Caco-2 (cell line): ENCODE measurements around the gene KRT15. TPM values are rescaled to one million over a fixed set of nuclear protein-coding genes. Genes with fewer than 3 reads are reported as not detected.

Experiments
- BruUV-seq: library from RNA; stranded (reverse); fragments of 400-500 nt; replicated peaks from 2 replicates; lab custom pipeline; 2021; lab: Mats Ljungman, UMichigan
- CTCF ChIA-PET: fragments of 300-600 bp; sonication (Branson Sonifier 250); formaldehyde crosslinking; loops from one replicate; lab custom pipeline; 2022; ENCODE audit warnings: antibody characterized with exemption; lab: Charles Lee
- POLR2A ChIA-PET: fragments of 300-600 bp; sonication (Branson Sonifier 250); formaldehyde crosslinking; loops from one replicate; lab custom pipeline; 2022; ENCODE audit warnings: antibody characterized with exemption; lab: Charles Lee
- DNase-seq, 2 experiments: peaks; one replicate each; pipeline versions ENCODE4 v3.0.0 to v3.0.0-alpha.2; 2020 to 2022
- H3K27me3 ChIP-seq: replicated peaks from 2 replicates; pipeline ENCODE4 v1.6.0; 2011; ENCODE audit warnings: low read length; ENCODE audit not compliant: control insufficient read depth, insufficient read depth
- H3K36me3 ChIP-seq: 2 replicates; pipeline ENCODE4 v1.5.1; 2011; ENCODE audit warnings: low read length; ENCODE audit not compliant: control insufficient read depth, insufficient read depth
- H3K4me1 ChIP-seq: fragments of 250-450 bp; sonication (Bioruptor Pico); 2 replicates; pipeline ENCODE4 v1.5.1; 2020; ENCODE audit warnings: mild to moderate bottlenecking
- H3K4me3 ChIP-seq: 2 replicates; pipeline ENCODE4 v1.5.1; 2011; ENCODE audit warnings: low read depth, mild to moderate bottlenecking, control low read depth, low read length
- H3K9me3 ChIP-seq: fragments of 250-450 bp; sonication (Bioruptor Pico); 2 replicates; pipeline ENCODE4 v1.5.1; 2020; ENCODE audit warnings: mild to moderate bottlenecking, moderate library complexity
- H3K27ac Mint-ChIP-seq: one replicate; pipeline ENCODE4 v1.8.0; 2022; ENCODE audit warnings: mixed read lengths; ENCODE audit not compliant: unreplicated experiment
- H3K27me3 Mint-ChIP-seq: one replicate; pipeline ENCODE4 v1.8.0; 2022; ENCODE audit warnings: mixed read lengths; ENCODE audit not compliant: insufficient read depth, unreplicated experiment
- H3K36me3 Mint-ChIP-seq: one replicate; pipeline ENCODE4 v1.8.0; 2022; ENCODE audit warnings: mild to moderate bottlenecking, mixed read lengths; ENCODE audit not compliant: insufficient read depth, unreplicated experiment
- H3K4me1 Mint-ChIP-seq: one replicate; pipeline ENCODE4 v1.8.0; 2022; ENCODE audit warnings: low read depth, mixed read lengths; ENCODE audit not compliant: unreplicated experiment
- H3K4me3 Mint-ChIP-seq: one replicate; pipeline ENCODE4 v1.8.0; 2022; ENCODE audit warnings: mild to moderate bottlenecking, moderate library complexity, mixed read lengths; ENCODE audit not compliant: unreplicated experiment
- H3K9me3 Mint-ChIP-seq: one replicate; pipeline ENCODE4 v1.8.0; 2022; ENCODE audit warnings: mixed read lengths; ENCODE audit not compliant: unreplicated experiment
- intact Hi-C: fragments of 100-400 bp; cut with micrococcal nuclease; formaldehyde crosslinking; loops from one replicate; pipeline ENCODE4 v1.10.0; 2022; ENCODE audit not compliant: unreplicated experiment
- total RNA-seq: library from RNA; stranded (reverse); gene quantifications from 2 replicates; pipeline ENCODE4 v1.2.3, GENCODE V29; 2022
- TF ChIP-seq, protein P1 (sequence below), 2 experiments: fragments of 200-600 bp in 1 of 2; IDR thresholded peaks; 1 replicate in 1 of 2; 2 replicates in 1 of 2; pipeline versions ENCODE4 v1.5.1 to v1.8.0; 2011 to 2022; ENCODE audit warnings: antibody characterized with exemption in 1 of 2, control low read depth in 1 of 2, inconsistent platforms in 1 of 2, low read depth in 1 of 2, low read length in 1 of 2, mild to moderate bottlenecking in 1 of 2, moderate library complexity in 1 of 2; ENCODE audit not compliant: insufficient read depth in 1 of 2, severe bottlenecking in 1 of 2, unreplicated experiment in 1 of 2

The KRT15 gene
- total RNA-seq, 1 experiment from 2014 or later: 5.3 TPM

DNA sequence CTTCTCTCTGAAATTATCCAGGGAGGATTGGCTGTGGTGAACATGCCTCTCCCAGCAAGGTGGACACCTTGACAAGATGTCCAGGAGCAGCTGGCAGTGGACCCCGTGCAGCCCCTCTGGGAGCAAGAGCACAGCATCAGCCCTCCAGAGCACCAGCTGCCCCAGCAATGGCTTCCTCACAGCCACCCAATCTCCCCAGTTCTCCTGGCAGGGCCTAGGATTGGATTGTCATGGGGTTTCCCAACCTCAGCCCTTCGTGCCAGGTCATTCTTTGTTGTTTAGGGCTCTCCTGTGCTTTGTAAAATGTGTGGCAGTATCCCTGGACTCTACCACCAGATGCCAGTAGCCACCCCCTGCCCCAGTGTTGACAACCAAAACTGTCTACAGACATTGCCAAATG is 27.2 kb downstream of the KRT15 start:
- no peaks in the 10 kb centered on the region for H3K9me3 ChIP-seq
- H3K27me3 ChIP-seq: no peaks in the 10 kb centered on the region
- no peaks in the 10 kb centered on the region for H3K27me3 Mint-ChIP-seq
- no peaks in the 10 kb centered on the region for H3K4me1 ChIP-seq
- BruUV-seq: no TSS peak
- CTCF ChIA-PET: no interaction called here
- no peaks in the 10 kb centered on the region for H3K9me3 Mint-ChIP-seq
- H3K27ac Mint-ChIP-seq: no peak overlapping the region
- H3K4me3 Mint-ChIP-seq: no peak overlapping the region
- H3K4me1 Mint-ChIP-seq: no peaks in the 10 kb centered on the region
- no peak for DNase-seq
- H3K4me3 ChIP-seq: no peak overlapping the region
- POLR2A ChIA-PET: no interaction called here
- TF ChIP-seq, protein P1, sequence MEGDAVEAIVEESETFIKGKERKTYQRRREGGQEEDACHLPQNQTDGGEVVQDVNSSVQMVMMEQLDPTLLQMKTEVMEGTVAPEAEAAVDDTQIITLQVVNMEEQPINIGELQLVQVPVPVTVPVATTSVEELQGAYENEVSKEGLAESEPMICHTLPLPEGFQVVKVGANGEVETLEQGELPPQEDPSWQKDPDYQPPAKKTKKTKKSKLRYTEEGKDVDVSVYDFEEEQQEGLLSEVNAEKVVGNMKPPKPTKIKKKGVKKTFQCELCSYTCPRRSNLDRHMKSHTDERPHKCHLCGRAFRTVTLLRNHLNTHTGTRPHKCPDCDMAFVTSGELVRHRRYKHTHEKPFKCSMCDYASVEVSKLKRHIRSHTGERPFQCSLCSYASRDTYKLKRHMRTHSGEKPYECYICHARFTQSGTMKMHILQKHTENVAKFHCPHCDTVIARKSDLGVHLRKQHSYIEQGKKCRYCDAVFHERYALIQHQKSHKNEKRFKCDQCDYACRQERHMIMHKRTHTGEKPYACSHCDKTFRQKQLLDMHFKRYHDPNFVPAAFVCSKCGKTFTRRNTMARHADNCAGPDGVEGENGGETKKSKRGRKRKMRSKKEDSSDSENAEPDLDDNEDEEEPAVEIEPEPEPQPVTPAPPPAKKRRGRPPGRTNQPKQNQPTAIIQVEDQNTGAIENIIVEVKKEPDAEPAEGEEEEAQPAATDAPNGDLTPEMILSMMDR (IDR thresholded peaks at IDR 0.05; ENCODE audit: insufficient read depth in 1 of 2, low read depth in 1 of 2, low read length in 1 of 2, severe bottlenecking in 1 of 2, unreplicated experiment in 1 of 2): no peak
- H3K36me3 ChIP-seq: no peaks in the 10 kb centered on the region
- intact Hi-C loops: loop anchor here (10.0 kb wide), 1 partner anchor 167 kb away; no protein-coding TSS in a partner anchor
- H3K36me3 Mint-ChIP-seq: no peaks in the 10 kb centered on the region

DNA sequence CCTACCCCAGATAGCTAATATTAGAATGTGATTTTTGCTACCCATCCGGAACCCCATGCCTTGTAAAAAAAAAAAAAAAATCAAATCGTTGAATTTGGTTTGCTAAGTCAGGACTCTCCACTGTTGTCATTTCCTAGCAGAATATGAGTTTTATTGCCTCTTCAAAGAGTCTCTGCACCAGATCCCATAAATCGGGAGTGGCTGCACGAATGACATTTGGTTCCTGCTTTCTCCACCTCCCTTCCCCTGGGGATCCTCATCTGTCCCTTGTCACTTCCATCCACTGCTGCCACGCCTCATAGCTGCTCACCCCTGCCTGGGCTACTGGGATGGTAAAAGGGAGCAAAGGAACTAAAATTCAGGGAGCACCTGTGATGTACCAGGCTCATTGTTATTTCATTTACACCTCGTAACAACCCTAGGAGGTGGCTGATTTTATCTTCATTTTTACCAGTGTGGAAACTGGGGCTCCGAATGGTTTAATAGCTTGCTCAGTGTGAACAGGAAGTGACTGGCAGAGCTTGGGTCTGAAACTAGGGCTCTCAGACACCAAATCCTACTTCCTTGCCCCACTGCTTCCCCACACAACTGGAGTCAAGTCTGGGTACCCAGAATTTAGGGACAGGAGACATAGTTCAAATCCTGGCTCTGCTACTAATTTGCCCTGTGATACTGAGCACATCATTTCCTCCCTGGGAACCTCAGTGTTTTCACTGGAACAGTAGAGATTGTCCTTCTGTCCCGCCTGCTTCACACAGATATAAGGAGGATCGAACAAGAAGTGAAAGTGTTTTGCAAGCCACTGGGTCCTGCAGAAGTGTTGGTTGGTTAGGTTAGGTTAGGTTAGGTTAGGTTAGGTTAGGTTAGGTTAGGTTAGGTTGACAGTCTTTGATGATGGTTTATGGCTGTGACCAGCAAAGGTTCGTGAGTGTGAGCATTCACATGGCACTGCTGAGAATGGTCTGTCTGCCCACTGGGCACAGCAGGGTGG is 28.4 kb downstream of the KRT15 start:
- no peaks in the 10 kb centered on the region for H3K36me3 Mint-ChIP-seq
- H3K4me1 Mint-ChIP-seq: no peaks in the 10 kb centered on the region
- no peak overlapping the region for H3K27ac Mint-ChIP-seq
- Histone ChIP-seq H3K4me3 (no peak overlapping the region), H3K4me1 (no peaks in the 10 kb centered on the region), H3K36me3 (no peaks in the 10 kb centered on the region), H3K9me3 (no peaks in the 10 kb centered on the region), H3K27me3 (no peaks in the 10 kb centered on the region)
- BruUV-seq: no TSS peak
- no peak overlapping the region for H3K4me3 Mint-ChIP-seq
- TF ChIP-seq, protein P1 (IDR thresholded peaks at IDR 0.05; ENCODE audit: insufficient read depth in 1 of 2, low read depth in 1 of 2, low read length in 1 of 2, severe bottlenecking in 1 of 2, unreplicated experiment in 1 of 2): no peak
- ChIA-PET CTCF (interaction anchor here (0.7 to 1.3 kb wide), 2 partner anchors 121 to 173 kb away, joined by 3 read pairs; no protein-coding TSS in a partner anchor), POLR2A (no interaction called here)
- H3K9me3 Mint-ChIP-seq: no peaks in the 10 kb centered on the region
- intact Hi-C loops: loop anchor here (10.0 kb wide), 1 partner anchor 165 kb away; no protein-coding TSS in a partner anchor
- DNase-seq: no peak
- H3K27me3 Mint-ChIP-seq: no peaks in the 10 kb centered on the region

DNA sequence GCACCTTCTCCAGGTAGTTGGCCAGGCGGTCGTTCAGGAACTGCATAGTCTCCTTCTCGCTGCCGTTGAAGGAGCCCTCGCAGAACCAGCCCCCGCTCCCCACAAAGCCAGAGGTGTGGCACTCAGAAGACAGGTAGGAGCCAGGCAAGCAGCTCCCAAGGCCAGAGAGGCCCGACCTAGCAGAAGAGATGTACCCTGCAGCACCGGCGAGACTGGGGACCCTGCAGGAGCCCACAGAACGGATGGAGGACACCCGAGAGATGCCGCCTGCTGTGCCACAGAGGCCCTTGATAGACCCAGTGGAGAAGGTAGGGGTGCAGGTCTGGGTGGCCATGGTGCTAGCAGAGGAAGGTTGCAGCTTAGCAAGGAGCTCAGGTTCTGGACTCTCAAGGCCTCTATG is 29.2 kb downstream of the KRT15 start, which contains the start of gene KRT36:
TSS of gene KRT36 (minus strand) at position 380 of the 400 bp plus-strand sequence. CDS start at position 334, 46 bp downstream.
- no peak for DNase-seq
- Mint-ChIP-seq H3K4me3 (no peak within 1 kb of the TSS), H3K36me3 (no peaks in the 10 kb centered on the region), H3K9me3 (no peaks in the 10 kb centered on the region), H3K27me3 (no peaks in the 10 kb centered on the region), H3K4me1 (no peaks in the 10 kb centered on the region), H3K27ac (no peak within 1 kb of the TSS)
- no peaks in the 10 kb centered on the region; the same call in 1 of the 2 replicates for H3K4me1 ChIP-seq
- CTCF ChIA-PET: interaction anchor here (1.3 kb wide), 1 partner anchor 174 kb away, joined by 3 read pairs; no protein-coding TSS in a partner anchor
- H3K27me3 ChIP-seq: no peaks in the 10 kb centered on the region
- intact Hi-C loops: no loop called here
- no TSS peak for BruUV-seq
- POLR2A ChIA-PET: no interaction called here
- H3K36me3 ChIP-seq: no peaks in the 10 kb centered on the region
- no peak within 1 kb of the TSS for H3K4me3 ChIP-seq
- no peaks in the 10 kb centered on the region for H3K9me3 ChIP-seq
- TF ChIP-seq, protein P1 (IDR thresholded peaks at IDR 0.05; ENCODE audit: insufficient read depth in 1 of 2, low read depth in 1 of 2, low read length in 1 of 2, severe bottlenecking in 1 of 2, unreplicated experiment in 1 of 2): no peak
